ENCODE results near the gene CSE1L.
"Not testable (repeated sequence)": the region's sequence is repeated elsewhere in the genome, so short reads cannot be mapped to it uniquely, and the experiment has no call there.

The CSE1L gene

DNA sequence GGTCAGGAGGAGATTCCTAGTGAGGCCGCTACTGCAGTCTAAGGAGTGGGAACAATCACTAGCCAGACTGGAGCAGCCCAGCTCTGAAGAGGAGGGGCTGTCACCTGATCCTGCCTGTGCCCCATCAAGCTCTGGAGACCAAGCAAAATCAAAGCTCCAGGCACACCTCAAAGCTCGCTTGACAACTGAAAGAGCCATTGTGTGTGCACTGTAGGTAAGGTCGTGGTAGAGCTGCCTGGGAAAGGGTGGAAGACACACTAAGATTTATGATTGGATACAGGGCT lies 58.2 kb downstream of the CSE1L start:
- no peak overlapping the region for H3K4me3 ChIP-seq (ENCODE audit: low read depth in 1 of 2, low read length in 1 of 2)
- H3K27ac ChIP-seq: no peak overlapping the region
- TF ChIP-seq, protein P1, sequence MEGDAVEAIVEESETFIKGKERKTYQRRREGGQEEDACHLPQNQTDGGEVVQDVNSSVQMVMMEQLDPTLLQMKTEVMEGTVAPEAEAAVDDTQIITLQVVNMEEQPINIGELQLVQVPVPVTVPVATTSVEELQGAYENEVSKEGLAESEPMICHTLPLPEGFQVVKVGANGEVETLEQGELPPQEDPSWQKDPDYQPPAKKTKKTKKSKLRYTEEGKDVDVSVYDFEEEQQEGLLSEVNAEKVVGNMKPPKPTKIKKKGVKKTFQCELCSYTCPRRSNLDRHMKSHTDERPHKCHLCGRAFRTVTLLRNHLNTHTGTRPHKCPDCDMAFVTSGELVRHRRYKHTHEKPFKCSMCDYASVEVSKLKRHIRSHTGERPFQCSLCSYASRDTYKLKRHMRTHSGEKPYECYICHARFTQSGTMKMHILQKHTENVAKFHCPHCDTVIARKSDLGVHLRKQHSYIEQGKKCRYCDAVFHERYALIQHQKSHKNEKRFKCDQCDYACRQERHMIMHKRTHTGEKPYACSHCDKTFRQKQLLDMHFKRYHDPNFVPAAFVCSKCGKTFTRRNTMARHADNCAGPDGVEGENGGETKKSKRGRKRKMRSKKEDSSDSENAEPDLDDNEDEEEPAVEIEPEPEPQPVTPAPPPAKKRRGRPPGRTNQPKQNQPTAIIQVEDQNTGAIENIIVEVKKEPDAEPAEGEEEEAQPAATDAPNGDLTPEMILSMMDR (IDR thresholded peaks at IDR 0.05): no peak
- no peaks in the 10 kb centered on the region for H3K9me3 ChIP-seq
- peaks cover 54% of the 10 kb centered on the region for H3K36me3 ChIP-seq
- H3K27me3 ChIP-seq: no peaks in the 10 kb centered on the region
- H3K4me1 ChIP-seq (ENCODE audit: control insufficient read depth in 1 of 2, insufficient read depth in 1 of 2, low read depth in 1 of 2, low read length in 1 of 2): no peaks in the 10 kb centered on the region

DNA sequence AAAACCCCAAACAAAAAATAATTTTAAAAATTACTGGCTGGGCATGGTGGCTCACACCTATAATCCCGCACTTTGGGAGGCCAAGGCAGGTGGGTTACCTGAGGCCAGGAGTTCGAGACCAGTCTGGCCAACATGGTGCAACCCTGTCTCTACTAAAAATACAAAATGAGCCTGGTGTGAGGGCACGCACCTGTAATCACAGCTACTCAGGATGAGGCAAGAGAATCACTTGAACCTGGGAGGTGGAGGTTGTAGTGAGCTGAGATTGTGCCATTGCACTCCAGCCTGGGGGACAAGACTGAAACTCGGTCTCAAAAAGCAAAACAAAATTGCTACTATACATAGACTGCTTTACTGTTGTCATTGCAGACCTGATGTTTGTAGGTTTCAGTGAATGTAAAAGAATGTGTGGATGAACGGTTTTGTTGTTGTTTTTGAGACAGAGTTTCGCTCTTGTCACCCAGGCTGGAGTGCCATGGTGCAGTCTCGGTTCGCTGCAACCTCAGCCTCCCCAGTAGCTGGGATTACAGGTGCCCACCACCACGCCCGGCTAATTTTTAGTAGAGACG lies 59.0 kb downstream of the CSE1L start:
- H3K27ac ChIP-seq; H3K4me3 ChIP-seq (ENCODE audit: low read depth in 1 of 2, low read length in 1 of 2); H3K9me3 ChIP-seq; H3K4me1 ChIP-seq (ENCODE audit: control insufficient read depth in 1 of 2, insufficient read depth in 1 of 2, low read depth in 1 of 2, low read length in 1 of 2); H3K27me3 ChIP-seq: not testable (repeated sequence)
- H3K36me3 ChIP-seq: peaks cover 56% of the 10 kb centered on the region

DNA sequence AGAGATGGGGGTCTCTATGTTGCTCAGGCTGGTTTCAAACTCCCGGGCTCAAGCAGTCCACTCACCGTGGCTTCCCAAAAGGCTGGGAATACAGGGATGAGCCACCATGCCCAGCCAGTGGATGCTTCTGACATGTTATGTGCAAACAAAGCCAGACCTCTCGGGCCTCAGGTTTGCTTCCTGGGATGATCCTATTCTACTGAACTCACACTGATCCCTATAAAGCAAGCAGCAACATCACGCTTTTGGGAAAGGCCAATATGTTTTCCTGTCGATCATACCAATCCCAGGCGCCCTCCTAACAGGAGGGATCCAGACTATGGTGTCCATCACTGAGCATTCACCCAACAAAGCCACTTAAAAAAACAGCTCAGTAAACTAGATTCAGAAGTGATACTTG lies 60.2 kb downstream of the CSE1L start:
- Histone ChIP-seq H3K27me3 (no peaks in the 10 kb centered on the region), H3K36me3 (peaks cover 66% of the 10 kb centered on the region), H3K4me3 (ENCODE audit: low read depth in 1 of 2, low read length in 1 of 2) (no peak overlapping the region), H3K27ac (no peak overlapping the region), H3K4me1 (ENCODE audit: control insufficient read depth in 1 of 2, insufficient read depth in 1 of 2, low read depth in 1 of 2, low read length in 1 of 2) (no peaks in the 10 kb centered on the region), H3K9me3 (no peaks in the 10 kb centered on the region)
- TF ChIP-seq, protein P1 (IDR thresholded peaks at IDR 0.05): no peak

DNA sequence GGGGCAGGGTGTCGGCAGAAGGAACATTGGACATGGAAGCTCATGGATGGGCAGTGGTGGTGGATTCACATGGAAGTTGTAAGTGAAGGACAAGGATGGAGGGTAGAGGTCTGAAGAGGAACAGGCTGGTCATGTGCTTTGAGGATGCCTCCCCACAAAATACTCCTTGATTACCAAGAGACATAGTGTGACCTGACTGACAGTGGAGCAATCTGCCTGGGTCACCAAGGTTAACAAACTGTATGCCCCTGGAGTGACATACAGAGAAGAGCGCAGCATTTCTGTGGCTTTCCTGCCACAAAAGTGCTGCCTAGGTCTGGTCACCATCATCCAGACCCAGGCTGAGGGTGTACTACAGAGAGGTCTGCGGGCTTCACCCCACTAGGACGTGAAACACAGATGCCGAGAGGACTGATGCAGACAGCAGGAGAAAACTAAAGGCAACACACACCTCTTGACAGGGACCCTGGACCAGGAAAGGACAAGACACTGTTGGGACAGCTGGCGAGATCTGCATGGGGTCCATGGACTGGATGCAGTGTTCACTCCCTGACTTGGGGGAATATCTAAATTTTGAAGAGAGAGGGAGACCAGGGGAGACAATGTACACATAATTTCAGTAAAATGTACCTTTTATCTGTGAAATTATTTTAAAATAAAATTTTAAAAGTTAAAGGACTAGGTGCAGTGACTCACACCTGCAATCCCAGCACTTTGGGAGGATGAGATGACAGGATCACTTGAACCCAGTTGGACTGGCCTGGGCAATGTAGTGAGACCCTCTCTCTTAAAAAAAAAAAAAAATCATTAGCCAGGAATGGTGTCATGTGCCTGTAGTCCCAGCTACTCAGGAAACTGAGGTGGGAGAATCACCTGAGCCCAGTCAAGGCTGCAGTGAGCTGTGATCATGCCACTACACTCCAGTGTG lies 64.9 kb downstream of the CSE1L start:
- TF ChIP-seq, protein P1 (IDR thresholded peaks at IDR 0.05): no peak
- Histone ChIP-seq H3K4me3 (ENCODE audit: low read depth in 1 of 2, low read length in 1 of 2) (no peak overlapping the region), H3K36me3 (peaks cover 65% of the 10 kb centered on the region), H3K4me1 (ENCODE audit: control insufficient read depth in 1 of 2, insufficient read depth in 1 of 2, low read depth in 1 of 2, low read length in 1 of 2) (no peaks in the 10 kb centered on the region), H3K27me3 (no peaks in the 10 kb centered on the region), H3K27ac (no peak overlapping the region), H3K9me3 (no peaks in the 10 kb centered on the region)

DNA sequence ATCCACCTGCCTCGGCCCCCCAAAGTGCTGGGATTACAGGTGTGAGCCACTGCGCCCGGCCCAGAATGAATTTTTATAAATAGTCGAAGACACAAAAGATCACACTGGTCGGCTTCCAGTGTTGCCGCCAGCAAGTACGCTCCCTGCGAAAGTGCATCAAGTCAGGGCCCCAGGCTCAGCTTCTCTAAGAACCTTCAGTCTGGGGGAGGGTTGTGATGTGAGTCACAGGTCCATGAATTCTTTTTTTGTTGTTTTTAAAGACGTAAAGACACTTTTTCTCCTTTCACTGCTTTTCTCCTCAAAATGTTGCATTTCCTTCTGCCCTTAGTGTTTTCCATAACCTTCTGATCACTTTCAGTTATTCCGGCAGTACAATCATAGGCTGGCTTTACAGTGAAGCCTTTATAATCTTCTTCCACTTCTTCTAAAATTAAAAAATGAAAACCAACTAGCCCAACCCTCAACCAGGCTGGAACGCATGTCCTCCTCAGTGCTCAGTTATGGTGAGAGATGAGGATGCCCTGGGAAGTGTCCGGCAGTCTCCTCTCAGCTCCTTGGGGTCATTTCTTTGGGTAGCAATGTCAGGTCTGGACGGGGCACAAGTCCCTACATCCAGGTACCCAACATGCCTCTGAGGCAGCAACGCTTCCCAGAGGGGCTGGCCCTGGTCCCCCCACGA lies 66.6 kb downstream of the CSE1L start:
- Histone ChIP-seq H3K4me1 (ENCODE audit: control insufficient read depth in 1 of 2, insufficient read depth in 1 of 2, low read depth in 1 of 2, low read length in 1 of 2) (no peaks in the 10 kb centered on the region), H3K4me3 (ENCODE audit: low read depth in 1 of 2, low read length in 1 of 2) (no peak overlapping the region), H3K27me3 (no peaks in the 10 kb centered on the region), H3K36me3 (peaks cover 76% of the 10 kb centered on the region), H3K27ac (no peak overlapping the region), H3K9me3 (no peaks in the 10 kb centered on the region)
- TF ChIP-seq, protein P1 (IDR thresholded peaks at IDR 0.05): no peak

DNA sequence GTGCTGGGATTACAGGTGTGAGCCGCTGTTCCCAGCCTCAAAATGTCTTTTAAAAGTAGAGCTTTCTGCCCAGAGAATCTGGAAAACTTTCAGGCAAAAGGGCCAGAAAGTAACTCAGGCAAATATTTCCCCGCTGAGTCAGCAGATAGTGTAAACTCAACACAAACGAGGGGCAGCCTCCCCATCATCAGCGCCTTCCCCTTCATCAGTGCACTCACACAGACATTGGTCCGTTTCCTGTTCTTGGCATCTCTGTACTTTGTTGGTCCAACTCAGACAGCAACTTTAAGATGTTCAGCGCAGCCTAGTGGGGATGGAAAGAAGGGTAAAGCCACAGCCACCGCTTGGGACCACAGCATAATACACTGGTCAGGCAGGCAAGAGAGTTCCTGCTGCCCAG lies 69.5 kb downstream of the CSE1L start:
- Histone ChIP-seq H3K4me3 (ENCODE audit: low read depth in 1 of 2, low read length in 1 of 2) (no peak overlapping the region), H3K36me3 (peaks cover 97% of the 10 kb centered on the region), H3K9me3 (no peaks in the 10 kb centered on the region), H3K4me1 (ENCODE audit: control insufficient read depth in 1 of 2, insufficient read depth in 1 of 2, low read depth in 1 of 2, low read length in 1 of 2) (no peaks in the 10 kb centered on the region), H3K27me3 (no peaks in the 10 kb centered on the region), H3K27ac (no peak overlapping the region)
- TF ChIP-seq, protein P1 (IDR thresholded peaks at IDR 0.05): no peak

Measured in neutrophil (primary cell).